ENCODE measurements around the gene VPS26C.

- TF ChIP-seq E2F1 (CRISPR knock-in tag; IDR thresholded peaks at IDR 0.05) (no peak), IRF2 (CRISPR knock-in tag; IDR thresholded peaks at IDR 0.05) (no peak), NR3C1 (CRISPR knock-in tag; IDR thresholded peaks at IDR 0.05) (no peak), CTCF (CRISPR knock-in tag; IDR thresholded peaks at IDR 0.05) (no peak), EEA1 (CRISPR knock-in tag; IDR thresholded peaks at IDR 0.05; ENCODE audit: borderline replicate concordance) (no peak), NBN (conservative IDR thresholded peaks at IDR 0.05) (no peak), NCOA2 (CRISPR knock-in tag; IDR thresholded peaks at IDR 0.05) (no peak), EZH2 (conservative IDR thresholded peaks at IDR 0.05; ENCODE audit: low read depth, low read length) (no peak), FOXJ3 (CRISPR knock-in tag; IDR thresholded peaks at IDR 0.05; ENCODE audit: borderline replicate concordance) (no peak), ZNF224 (CRISPR knock-in tag; IDR thresholded peaks at IDR 0.05) (no peak), MXI1 (IDR thresholded peaks at IDR 0.05; ENCODE audit: borderline replicate concordance, low read depth, low read length) (no peak), MED8 (CRISPR knock-in tag; IDR thresholded peaks at IDR 0.05; ENCODE audit: insufficient replicate concordance) (no peak), POLR2A (IDR thresholded peaks at IDR 0.05; ENCODE audit: insufficient read depth in 1 of 2, low read depth in 2 of 2, low read length in 2 of 2) (no peak), KDM1A (CRISPR knock-in tag; IDR thresholded peaks at IDR 0.05) (no peak)
Observed at GRCh38 chr21:37243961-37244360, 23.2 kb downstream of the VPS26C start.

All from HepG2 (cell line).